Activated CD4-positive, alpha-beta T cell treated with anti-CD3 and anti-CD28 coated beads for 1 hour (primary cell): Measurements from ENCODE around the gene BTBD10.
A peak's percentile ranks its signal among the peaks of the same experiment; 100 is the strongest.

Experiments
- DNase-seq: peaks from one replicate; pipeline ENCODE4 v3.0.0-alpha.2; 2020

Gene BTBD10

GRCh38 chr11:13462901-13463778, at the start of gene BTBD10:
BTBD10 (minus strand) TSS chr11:13463222; CDS start chr11:13445124, 18,098 bp downstream.
- DNase-seq: peak; percentile 88

GRCh38 chr11:13503393-13503792, 40.4 kb upstream of the BTBD10 start:
- no peak for DNase-seq

GRCh38 chr11:13502492-13502891, 39.5 kb upstream of the BTBD10 start:
- DNase-seq: no peak

GRCh38 chr11:13495929-13496328, 32.9 kb upstream of the BTBD10 start, which contains the start of gene PTH:
PTH (minus strand) TSS chr11:13495997; CDS start chr11:13492855, 3,142 bp downstream.
- no peak for DNase-seq

- DNase-seq: no peak
Observed at GRCh38 chr11:13494051-13494450, 31.0 kb upstream of the BTBD10 start.

- no peak for DNase-seq
Observed at GRCh38 chr11:13487661-13488030, 24.6 kb upstream of the BTBD10 start.

- DNase-seq: peak; percentile 56
Observed at GRCh38 chr11:13486926-13487660, 24.1 kb upstream of the BTBD10 start.

GRCh38 chr11:13480198-13480597, 17.2 kb upstream of the BTBD10 start:
- DNase-seq: no peak

GRCh38 chr11:13479688-13480087, 16.7 kb upstream of the BTBD10 start:
- DNase-seq: no peak

GRCh38 chr11:13475091-13475490, 12.1 kb upstream of the BTBD10 start:
- no peak for DNase-seq

GRCh38 chr11:13473013-13473722, 10.1 kb upstream of the BTBD10 start:
- no peak for DNase-seq

- no peak for DNase-seq
Observed at GRCh38 chr11:13468750-13469149, 5.7 kb upstream of the BTBD10 start.

GRCh38 chr11:13465909-13466371, 2.9 kb upstream of the BTBD10 start:
- no peak for DNase-seq

- DNase-seq: no peak
Observed at GRCh38 chr11:13463779-13464290, 813 bp upstream of the BTBD10 start.

- DNase-seq: peak; percentile 22
Observed at GRCh38 chr11:13462311-13462900, 616 bp downstream of the BTBD10 start.

- no peak for DNase-seq
Observed at GRCh38 chr11:13461291-13461690, 1.7 kb downstream of the BTBD10 start.

- DNase-seq: no peak
Observed at GRCh38 chr11:13450832-13451397, 12.1 kb downstream of the BTBD10 start.

GRCh38 chr11:13449522-13449921, 13.5 kb downstream of the BTBD10 start:
- no peak for DNase-seq

- DNase-seq: no peak
Observed at GRCh38 chr11:13448876-13449275, 14.1 kb downstream of the BTBD10 start.

GRCh38 chr11:13446444-13446843, 16.6 kb downstream of the BTBD10 start:
- DNase-seq: no peak

- DNase-seq: no peak
Observed at GRCh38 chr11:13445588-13445987, 17.4 kb downstream of the BTBD10 start.
